HepG2 (cell line): ENCODE measurements around the gene CALM1. TPM values are rescaled to one million over a fixed set of nuclear protein-coding genes. Genes with fewer than 3 reads are reported as not detected.

Source experiments
- ATAC-seq: fragments of 200-7000 bp; cut with Tn5 transposase; 3 replicates; pipeline ENCODE4 v1.9.1; 2020; ENCODE audit warnings: mild to moderate bottlenecking, moderate library complexity
- BruUV-seq: library from RNA; stranded (reverse); fragments of 400-500 nt; replicated peaks from 2 replicates; lab custom pipeline; 2021; lab: Mats Ljungman, UMichigan
- CTCF ChIA-PET: fragments of 300-600 bp; formaldehyde crosslinking; extraction: SDS; loops from one replicate; lab custom pipeline; 2021; ENCODE audit warnings: low total read pairs, inconsistent platforms, low intra/inter-chr PET ratio; lab: Yijun Ruan, JAX
- POLR2A ChIA-PET: fragments of 350-600 bp; sonication (Branson Sonifier 250); formaldehyde crosslinking; loops from one replicate; lab custom pipeline; 2020; ENCODE audit warnings: antibody characterized with exemption, inconsistent platforms; lab: Yijun Ruan, JAX
- DNase-seq: peaks from one replicate; pipeline ENCODE4 v3.0.0-alpha.2; 2015; ENCODE audit warnings: low spot score
- FAIRE-seq: peaks from 3 replicates; lab custom pipeline; 2011; peaks lifted over from hg19 to GRCh38; lab: Jason Lieb, UNC
- H2AFZ ChIP-seq: one replicate; pipeline ENCODE4 v1.6.1; 2011; ENCODE audit warnings: low read length, inconsistent platforms
- H3K27ac ChIP-seq: fragments of 300-600 bp; 3 replicates; pipeline ENCODE4 v1.8.0; 2011; ENCODE audit warnings: mixed run types, mild to moderate bottlenecking, mixed read lengths, low read length, inconsistent platforms; ENCODE audit not compliant: insufficient read depth; ENCODE audit errors: extremely low read length
- H3K27me3 ChIP-seq, 2 experiments: fragments of 200-600 bp in 1 of 2; 2 replicates in 1 of 2; 3 replicates in 1 of 2; pipeline versions ENCODE4 v1.6.0 to v1.8.0; 2011; ENCODE audit warnings: low read length in 2 of 2, mild to moderate bottlenecking in 2 of 2, moderate library complexity in 2 of 2, inconsistent platforms in 1 of 2; ENCODE audit not compliant: insufficient read depth in 2 of 2, control insufficient read depth in 1 of 2
- H3K36me3 ChIP-seq, 2 experiments: fragments of 200-600 bp in 1 of 2; replicated peaks in 1 of 2; 2 replicates in 1 of 2; 3 replicates in 1 of 2; pipeline versions ENCODE4 v1.5.1 to v1.8.0; 2011; ENCODE audit warnings: low read length in 2 of 2, inconsistent platforms in 1 of 2; ENCODE audit not compliant: insufficient read depth in 2 of 2, control insufficient read depth in 1 of 2
- H3K4me1 ChIP-seq: 2 replicates; pipeline ENCODE4 v1.5.1; 2012; ENCODE audit warnings: low read length, inconsistent platforms; ENCODE audit not compliant: insufficient read depth
- H3K4me2 ChIP-seq: 2 replicates; pipeline ENCODE4 v1.6.0; 2011; ENCODE audit warnings: low read depth, low read length, inconsistent platforms
- H3K4me3 ChIP-seq, 3 experiments: fragments of 200-600 bp in 1 of 3; sonication (generic), shearing (Covaris generic) in 1 of 3; replicated peaks in 1 of 3; 2 replicates each; pipeline ENCODE4 v1.5.1; 2011 to 2016; ENCODE audit warnings: low read length in 3 of 3, inconsistent platforms in 2 of 3, low read depth in 2 of 3, mild to moderate bottlenecking in 2 of 3, control low read depth in 1 of 3, mixed read lengths in 1 of 3; ENCODE audit not compliant: insufficient read depth in 1 of 3
- H3K79me2 ChIP-seq: one replicate; pipeline ENCODE4 v1.6.1; 2011; ENCODE audit warnings: low read length, inconsistent platforms; ENCODE audit not compliant: insufficient read depth
- H3K9ac ChIP-seq: 2 replicates; pipeline ENCODE4 v1.6.0; 2011; ENCODE audit warnings: mild to moderate bottlenecking, low read depth, low read length, inconsistent platforms; ENCODE audit not compliant: insufficient read depth
- H3K9me3 ChIP-seq: 2 replicates; pipeline ENCODE4 v1.5.1; 2012; ENCODE audit warnings: mild to moderate bottlenecking, low read length
- H4K20me1 ChIP-seq: 2 replicates; pipeline ENCODE4 v1.6.0; 2011; ENCODE audit warnings: inconsistent platforms, mild to moderate bottlenecking, low read length, moderate library complexity; ENCODE audit not compliant: insufficient read depth
- ELF1 ChIP-seq: sonication (generic); formaldehyde crosslinking; IDR thresholded peaks from 2 replicates; pipeline ENCODE4 v1.4.0; 2020; ENCODE audit warnings: missing genetic modification reagents
- FOSL1 ChIP-seq: sonication (generic); formaldehyde crosslinking; IDR thresholded peaks from 2 replicates; pipeline ENCODE4 v1.9.0; 2021; ENCODE audit warnings: missing genetic modification reagents, borderline replicate concordance
- GZF1 ChIP-seq: sonication (generic); formaldehyde crosslinking; IDR thresholded peaks from 2 replicates; pipeline ENCODE4 v1.5.1; 2020; ENCODE audit warnings: mild to moderate bottlenecking, missing genetic modification reagents
- KLF11 ChIP-seq: IDR thresholded peaks from 2 replicates; pipeline ENCODE4 v1.6.1; 2016; ENCODE audit warnings: missing compliant biosample characterization
- MXI1 ChIP-seq: IDR thresholded peaks from 3 replicates; pipeline ENCODE4 v1.6.1; 2012; ENCODE audit warnings: low read depth, low read length, inconsistent platforms, borderline replicate concordance
- RNF219 ChIP-seq: sonication (generic); formaldehyde crosslinking; IDR thresholded peaks from 2 replicates; pipeline ENCODE4 v1.5.0; 2020; ENCODE audit warnings: mild to moderate bottlenecking, missing genetic modification reagents
- SP5 ChIP-seq: IDR thresholded peaks from 2 replicates; pipeline ENCODE4 v1.6.1; 2016; ENCODE audit warnings: low read depth, borderline replicate concordance
- THAP8 ChIP-seq: sonication (generic); formaldehyde crosslinking; IDR thresholded peaks from 2 replicates; pipeline ENCODE4 v1.5.1; 2020; ENCODE audit warnings: missing genetic modification reagents, mild to moderate bottlenecking, borderline replicate concordance
- ZFP41 ChIP-seq: sonication (generic); formaldehyde crosslinking; IDR thresholded peaks from 2 replicates; pipeline ENCODE4 v1.4.0; 2020; ENCODE audit warnings: mild to moderate bottlenecking, missing genetic modification reagents, borderline replicate concordance
- ZMAT5 ChIP-seq: sonication (generic); formaldehyde crosslinking; IDR thresholded peaks from 2 replicates; pipeline ENCODE4 v1.5.0; 2020; ENCODE audit warnings: mild to moderate bottlenecking, low read depth, missing genetic modification reagents, borderline replicate concordance
- ZNF678 ChIP-seq: sonication (generic); formaldehyde crosslinking; IDR thresholded peaks from 2 replicates; pipeline ENCODE4 v1.4.0; 2020; ENCODE audit warnings: mild to moderate bottlenecking, missing genetic modification reagents
- WGBS: methylation state at CpG from one replicate; pipeline ENCODE4 v1.1.6; 2017; ENCODE audit warnings: low lambda C conversion rate; 5-methylcytosine and 5-hydroxymethylcytosine counted together
- in situ Hi-C: cut with HindIII; loops from 2 replicates; pipeline ENCODE4 v1.10.0; 2017; ENCODE audit warnings: low pct_unique_long_range_greater_than_20kb; ENCODE audit not compliant: extremely low pct_ligation_motif_present
- intact Hi-C: fragments of 100-400 bp; cut with micrococcal nuclease; formaldehyde crosslinking; loops from one replicate; pipeline ENCODE4 v1.10.0; 2022; ENCODE audit not compliant: unreplicated experiment
- polyA plus RNA-seq, 8 experiments: library from polyadenylated mRNA; depleted of rRNA in 3 of 8; stranded (reverse) in 7 of 8; unstranded in 1 of 8; fragments of >200 nt; fragmentation: Illumina TruSeq in 4 of 8; extraction: Trizol in 4 of 8; gene quantifications; 2 replicates each; pipeline versions ENCODE4 v1.2.1 to v1.2.3, GENCODE V29; 2011 to 2016; ENCODE audit warnings: low read depth in 4 of 8, missing spikeins in 1 of 8, mixed read lengths in 1 of 8; ENCODE audit not compliant: insufficient read depth in 1 of 8
- total RNA-seq, 5 experiments: library from RNA; depleted of rRNA; stranded (reverse); fragments of >200 nt; fragmentation: Illumina TruSeq; extraction: Trizol; gene quantifications; 2 replicates each; pipeline ENCODE4 v1.2.3, GENCODE V29; 2016; ENCODE audit warnings: low read depth in 1 of 5

Gene CALM1
- total and polyA plus RNA-seq, 2 of the 13 experiments (the other 11 are each of a cell fraction or from before 2014, with no cell fraction given): 110 to 238 TPM

- FAIRE-seq: no peak
- intact Hi-C loops: no loop called here
- no TSS peak for BruUV-seq
Observed at GRCh38 chr14:90407230-90407629, 10.4 kb downstream of the CALM1 start.

More at GRCh38 chr14:90407230-90407629, 10.4 kb downstream of the CALM1 start:
- in situ Hi-C loops: loop anchor here (10.0 kb wide), 1 partner anchor 288 kb away; no protein-coding TSS in a partner anchor
- WGBS: 60% methylated on average over 3 of the region's 3 CpGs
- Histone ChIP-seq H3K36me3 (peaks cover 16 to 35% of the 10 kb centered on the region in 2 experiments), H3K4me3 (no peak overlapping the region), H3K9ac (no peak overlapping the region), H3K79me2 (no peaks in the 10 kb centered on the region), H3K4me2 (no peak overlapping the region), H2AFZ (no peak overlapping the region), H4K20me1 (0 out of 2 replicates have a peak, but pooled peaks cover 3% of the 10 kb centered on the region), H3K9me3 (no peaks in the 10 kb centered on the region), H3K4me1 (no peaks in the 10 kb centered on the region; the same call in 1 of the 2 replicates), H3K27me3 (no peaks in the 10 kb centered on the region), H3K27ac (no peak overlapping the region)
- DNase-seq (no peak), ATAC-seq (no peak)
- CTCF ChIA-PET: no interaction called here
- POLR2A ChIA-PET: no interaction called here
- TF ChIP-seq ZFP41 (CRISPR knock-in tag) (no peak), GZF1 (CRISPR knock-in tag) (no peak), FOSL1 (CRISPR knock-in tag) (no peak), KLF11 (CRISPR knock-in tag) (no peak), ELF1 (CRISPR knock-in tag) (no peak), THAP8 (CRISPR knock-in tag) (no peak), ZNF678 (CRISPR knock-in tag) (no peak), RNF219 (CRISPR knock-in tag) (no peak), SP5 (CRISPR knock-in tag) (no peak), MXI1 (no peak), ZMAT5 (CRISPR knock-in tag) (no peak)
